Frontal cortex (tissue), 4 donors: ENCODE measurements around the gene EPS15. TPM values are rescaled to one million over a fixed set of nuclear protein-coding genes. Genes with fewer than 3 reads are reported as not detected.
A peak's percentile ranks its signal among the peaks of the same experiment; 100 is the strongest.

Experiments
- DNase-seq, 2 donors: peaks; one replicate each; pipeline ENCODE4 v3.0.0; 2012; ENCODE audit warnings: low spot score in 2 of 2
- FAIRE-seq: peaks from 2 replicates; lab custom pipeline; 2012; peaks lifted over from hg19 to GRCh38; lab: Jason Lieb, UNC
- total RNA-seq: library from RNA; depleted of rRNA; stranded (reverse); fragments of >200 nt; gene quantifications from one replicate; pipeline ENCODE4 v1.2.3, GENCODE V29; 2014
- donor health status: control.
- donor health status: control.
- donor health status: control.

The EPS15 gene
- total RNA-seq, 1 donor from 2014 or later, result 224 TPM

DNA sequence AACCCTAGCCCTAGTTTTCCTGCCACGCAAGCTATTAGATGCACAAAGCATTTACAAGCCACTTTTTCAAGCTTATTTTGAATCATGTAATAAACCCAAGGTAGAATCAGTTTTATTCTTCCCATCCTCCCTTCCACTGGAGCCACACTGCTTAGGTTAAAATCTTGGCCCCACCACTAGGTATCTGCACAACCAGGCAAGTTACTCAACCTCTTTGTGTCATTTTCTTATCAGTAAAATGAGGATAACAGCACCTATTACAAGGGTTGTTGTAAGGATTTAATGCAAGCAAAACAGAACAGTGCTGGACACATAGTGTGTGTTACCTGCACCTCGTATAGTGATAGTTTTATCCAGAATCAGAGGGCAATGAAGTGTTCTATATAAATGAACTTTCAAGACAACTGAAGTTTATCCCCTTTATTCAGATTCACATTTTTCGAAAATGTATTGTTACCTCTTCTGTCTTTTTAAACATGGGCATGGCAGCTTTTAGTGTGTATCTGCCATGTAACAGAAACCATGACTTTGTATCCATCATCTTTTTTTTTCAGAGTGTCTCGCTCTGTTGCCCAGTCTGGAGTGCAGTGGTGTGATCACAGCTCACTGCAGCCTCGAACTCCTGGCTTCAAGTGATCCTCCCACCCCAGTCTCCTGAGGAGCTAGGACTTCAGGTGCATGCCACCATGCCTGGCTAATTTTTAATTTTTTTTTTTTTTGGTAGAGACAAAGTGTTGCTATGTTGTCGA, 171.5 kb downstream of the EPS15 start:
- DNase-seq, result no peak
- FAIRE-seq, result no peak

DNA sequence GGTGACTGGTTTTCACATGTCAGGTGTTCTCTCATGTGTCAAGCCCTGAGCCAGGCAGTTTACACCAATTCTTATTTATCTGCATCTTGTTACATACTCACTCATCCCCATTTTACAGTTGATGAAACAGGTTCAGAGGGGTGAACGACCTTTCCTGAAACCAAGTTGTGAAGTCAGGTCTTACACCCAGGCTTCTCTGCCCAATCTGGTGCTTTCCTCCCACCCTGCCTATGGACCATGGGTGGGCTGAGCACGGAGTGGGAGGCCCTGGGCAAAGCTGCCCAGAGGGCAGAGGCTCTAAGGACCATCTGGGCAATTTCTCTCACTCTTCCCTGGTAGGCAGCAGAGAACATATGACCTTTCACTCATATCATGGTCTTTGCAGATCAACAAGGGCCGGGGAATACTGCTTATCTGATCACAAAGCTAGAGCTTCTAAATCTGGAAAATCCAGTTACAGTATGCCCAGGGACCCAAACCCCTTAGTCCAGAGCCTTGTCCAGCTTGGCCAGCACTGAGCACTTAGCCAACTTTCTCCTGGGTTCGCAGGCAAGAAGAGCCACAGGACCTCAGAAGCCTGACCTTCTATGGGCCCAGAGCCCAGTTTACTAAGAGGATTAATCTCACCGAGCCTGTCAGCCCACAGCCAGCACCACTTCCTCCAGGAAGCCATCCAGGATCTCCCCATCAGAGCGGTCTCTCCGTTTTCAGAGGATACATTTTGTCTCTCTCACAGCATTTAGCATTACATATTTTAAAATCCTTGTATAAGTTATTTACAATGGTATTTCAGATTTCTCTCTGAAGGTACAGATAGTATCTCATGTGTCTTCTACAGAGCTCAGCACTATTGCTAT, 172.8 kb downstream of the EPS15 start:
- FAIRE-seq, result no peak

DNA sequence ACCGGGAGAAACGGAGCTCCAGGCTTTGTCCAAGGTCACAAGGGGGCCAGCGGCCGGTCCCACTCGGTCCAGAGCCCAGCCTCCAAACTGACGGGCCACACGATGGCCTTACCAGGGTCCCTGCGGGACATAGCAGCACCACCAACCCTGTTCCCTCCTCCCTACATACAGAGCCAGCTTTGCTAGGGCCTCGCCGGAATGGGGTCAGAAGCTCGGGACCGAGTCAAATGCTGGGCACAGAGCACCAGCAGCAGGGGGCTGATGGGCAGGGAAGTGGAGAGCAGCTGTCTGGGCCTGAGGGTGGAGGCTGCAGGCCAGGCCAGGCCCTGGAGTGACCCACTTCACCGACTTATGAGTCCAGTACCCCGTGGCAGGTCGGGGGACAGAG, 173.8 kb downstream of the EPS15 start:
- DNase-seq, result no peak
- FAIRE-seq, result no peak

More for the DNA sequence above, 172.8 kb downstream of the EPS15 start:
- DNase-seq, result no peak

DNA sequence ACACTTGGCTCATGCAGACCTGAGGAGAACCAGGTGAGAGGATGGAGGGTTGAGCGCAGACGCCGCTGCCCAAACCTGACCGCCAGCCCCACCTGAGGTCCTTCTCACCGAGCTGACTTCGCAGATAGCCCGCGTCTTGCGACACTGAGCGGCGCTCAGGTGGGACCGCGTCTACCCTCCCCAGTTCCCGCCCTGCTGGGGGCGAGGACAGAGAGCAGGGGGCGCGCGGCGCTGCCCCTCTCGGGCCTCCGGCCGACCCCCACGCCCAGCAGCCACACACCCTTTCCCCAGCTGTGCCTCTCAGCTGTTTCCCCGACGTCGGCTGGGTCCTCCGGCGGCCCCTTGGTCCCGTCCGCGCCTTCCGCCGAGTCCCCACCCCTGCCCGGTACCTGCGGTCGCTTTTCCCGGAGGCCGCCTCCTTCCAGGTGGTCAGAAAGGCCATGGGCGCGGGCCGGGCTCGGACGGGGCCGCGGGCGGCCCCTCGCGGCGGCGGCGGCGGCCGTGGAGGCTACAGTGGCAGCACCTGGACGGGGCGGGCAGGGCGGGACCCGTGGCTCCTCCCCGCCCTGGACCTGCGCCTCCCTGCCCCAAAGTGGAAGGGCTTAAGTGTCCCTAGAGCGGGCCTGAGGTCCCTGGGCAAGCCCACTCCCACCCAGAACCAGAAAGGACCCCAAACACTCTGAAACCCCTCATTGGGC, 174.3 kb downstream of the EPS15 start:
- FAIRE-seq, result no peak
- no peak for DNase-seq

DNA sequence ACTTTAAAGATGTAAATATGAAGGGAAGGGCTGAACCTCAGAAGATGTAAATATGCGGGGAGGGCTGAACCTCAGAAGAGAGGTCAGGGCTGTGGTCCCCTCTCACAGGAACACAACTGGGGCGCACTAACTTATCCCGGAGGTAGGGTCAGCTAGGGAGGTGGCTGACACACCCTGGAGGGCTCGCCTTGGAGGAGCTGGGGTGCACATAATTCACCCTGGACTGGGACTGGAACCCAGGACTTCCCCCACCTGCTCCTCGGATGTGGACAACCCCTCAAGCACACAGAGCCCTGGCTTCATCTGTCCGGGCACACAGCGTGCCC, 174.8 kb downstream of the EPS15 start:
- FAIRE-seq, result no peak

DNA sequence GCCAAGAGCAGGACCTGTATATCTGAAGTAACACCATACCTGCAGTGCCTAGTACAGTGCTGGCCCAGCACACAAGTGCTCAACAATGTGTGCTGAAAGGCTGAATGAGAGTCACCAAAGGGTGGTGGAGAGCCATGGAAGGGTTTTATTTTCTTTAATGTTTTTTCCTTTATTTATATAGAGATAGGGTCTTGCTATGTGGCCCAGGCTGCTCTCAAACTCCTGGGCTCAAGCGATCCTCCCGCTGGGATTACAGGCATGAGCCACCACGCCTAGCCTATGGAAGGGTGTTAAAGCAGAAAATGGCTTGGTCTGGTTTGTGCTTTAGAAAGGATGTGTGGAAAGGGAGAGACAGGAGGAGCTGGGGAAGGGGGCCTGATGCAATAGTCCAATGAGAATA, 175.4 kb downstream of the EPS15 start:
- DNase-seq (no peak), FAIRE-seq (no peak)

More for the DNA sequence above, 174.8 kb downstream of the EPS15 start:
- no peak for DNase-seq

DNA sequence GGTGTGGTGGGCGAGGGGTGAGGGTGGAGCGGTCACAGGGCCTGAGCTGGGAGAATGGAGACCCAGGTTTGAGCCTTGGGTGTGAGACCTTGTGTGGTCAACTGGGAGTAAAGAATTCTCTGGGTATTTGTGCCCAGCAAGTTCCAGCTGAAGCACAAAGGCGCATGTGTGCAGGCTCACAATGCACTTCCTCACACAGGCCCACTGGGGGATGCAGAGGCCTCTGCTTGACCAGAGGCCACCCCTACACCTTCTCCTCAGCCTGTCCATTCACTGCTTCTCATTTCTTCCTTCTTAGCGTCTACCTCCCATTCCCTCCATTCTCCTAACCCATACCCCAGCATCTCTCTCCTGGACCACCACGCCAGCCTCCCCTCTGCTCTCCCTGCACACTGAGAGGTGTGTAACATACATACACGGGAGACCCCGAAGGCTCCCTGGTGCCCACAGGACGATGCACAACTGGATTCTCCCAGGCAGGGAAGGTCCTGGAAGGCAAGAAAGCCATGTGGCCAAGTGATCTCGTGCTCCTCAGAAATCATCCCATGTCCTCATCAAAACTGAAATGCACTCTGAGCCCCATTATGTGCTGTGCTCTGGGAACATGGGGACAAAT, 176.4 kb downstream of the EPS15 start:
- FAIRE-seq (no peak), DNase-seq (no peak)

DNA sequence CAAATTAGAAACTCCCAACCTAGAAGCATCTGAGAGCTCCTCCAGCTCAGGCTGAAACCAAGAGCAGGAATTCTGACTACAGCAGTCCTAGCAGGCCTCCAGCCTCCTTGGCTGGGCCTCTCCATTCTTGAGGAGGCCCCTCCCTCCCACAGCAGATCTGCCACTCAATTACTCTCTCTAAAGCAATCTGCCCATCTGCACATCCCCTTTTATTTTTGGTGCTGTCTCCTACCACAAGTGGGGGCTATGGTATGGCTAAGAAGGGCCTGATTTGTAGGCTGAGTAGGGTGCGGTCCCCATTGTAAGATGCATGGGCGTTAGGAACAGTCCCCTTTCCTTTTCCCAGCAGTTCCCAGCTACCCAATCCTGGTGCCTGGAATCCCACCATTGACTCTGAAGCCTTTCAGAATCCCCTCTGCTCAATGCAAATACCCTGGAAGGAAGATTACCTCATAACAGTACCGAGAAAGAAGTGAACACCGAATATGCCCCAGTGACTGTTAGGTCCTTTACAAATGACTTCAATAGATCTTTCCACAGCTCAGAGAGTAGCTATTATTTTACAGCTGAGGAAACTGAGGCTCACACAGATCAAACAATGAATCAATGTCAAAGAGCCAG, 177.1 kb downstream of the EPS15 start:
- FAIRE-seq, result no peak
- DNase-seq, result no peak

GRCh38 chr1:51340380-51340779, 178.7 kb downstream of the EPS15 start:
- FAIRE-seq, result no peak
- no peak for DNase-seq

- FAIRE-seq, result no peak
These were observed 182.4 kb downstream of the EPS15 start for GRCh38 chr1:51336711-51337110.

GRCh38 chr1:51336004-51336403, 183.1 kb downstream of the EPS15 start:
- FAIRE-seq (no peak), DNase-seq (no peak)

More at GRCh38 chr1:51336711-51337110, 182.4 kb downstream of the EPS15 start:
- DNase-seq, result no peak

DNA sequence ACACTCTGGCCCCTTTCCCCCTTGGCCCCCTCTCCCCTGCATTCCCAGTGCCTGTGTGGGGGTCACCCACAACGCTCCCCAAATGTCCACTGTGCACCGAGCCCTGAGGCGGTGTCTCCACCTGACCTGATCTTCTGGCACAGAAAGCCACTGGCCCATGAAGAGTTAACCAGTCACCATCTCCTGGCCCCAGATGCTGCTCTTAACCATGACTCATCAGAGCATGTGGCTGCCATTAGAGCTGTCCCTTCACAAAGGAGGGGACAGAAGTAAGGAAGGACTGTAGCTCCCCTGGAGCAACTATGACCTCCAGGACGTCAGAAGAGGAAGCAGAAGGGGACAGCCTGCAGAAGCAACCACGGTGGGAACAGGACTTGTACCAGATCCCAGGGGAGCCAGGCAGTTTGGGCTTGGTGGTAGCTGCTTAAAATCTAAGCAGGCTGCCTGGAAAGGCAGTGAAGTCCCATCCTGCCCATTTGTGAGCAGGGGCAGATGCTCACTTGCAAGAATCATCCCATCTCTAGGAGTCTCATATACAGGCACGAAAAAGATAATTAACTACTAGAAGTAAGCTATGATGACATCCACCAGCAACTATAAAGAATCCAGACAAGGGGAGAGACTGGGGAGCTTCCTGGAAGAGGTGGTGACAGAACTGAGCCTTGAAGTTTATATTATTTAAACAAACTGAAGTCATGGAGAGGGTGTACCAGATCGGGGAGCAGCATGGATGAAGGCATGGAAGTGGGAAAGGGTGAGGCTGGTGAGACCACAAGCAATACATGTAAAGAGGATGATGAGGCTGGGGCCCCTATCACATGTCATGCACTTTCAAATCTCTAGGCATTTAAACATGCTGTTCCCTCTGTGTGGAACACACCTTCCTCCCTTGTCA, 187.6 kb downstream of the EPS15 start:
- DNase-seq, result peak in 1 of 2 donors; percentile 67
- no peak for FAIRE-seq

- peak in 1 of 2 donors; percentile 61 for DNase-seq
- no peak for FAIRE-seq
These were observed 188.5 kb downstream of the EPS15 start, which contains the start of gene TTC39A for GRCh38 chr1:51330331-51331201. TSS of gene TTC39A (minus strand) at chr1:51330562. CDS start at chr1:51330477, 85 bp downstream.

GRCh38 chr1:51329443-51330325, 189.4 kb downstream of the EPS15 start:
- no peak for DNase-seq
- no peak for FAIRE-seq

DNA sequence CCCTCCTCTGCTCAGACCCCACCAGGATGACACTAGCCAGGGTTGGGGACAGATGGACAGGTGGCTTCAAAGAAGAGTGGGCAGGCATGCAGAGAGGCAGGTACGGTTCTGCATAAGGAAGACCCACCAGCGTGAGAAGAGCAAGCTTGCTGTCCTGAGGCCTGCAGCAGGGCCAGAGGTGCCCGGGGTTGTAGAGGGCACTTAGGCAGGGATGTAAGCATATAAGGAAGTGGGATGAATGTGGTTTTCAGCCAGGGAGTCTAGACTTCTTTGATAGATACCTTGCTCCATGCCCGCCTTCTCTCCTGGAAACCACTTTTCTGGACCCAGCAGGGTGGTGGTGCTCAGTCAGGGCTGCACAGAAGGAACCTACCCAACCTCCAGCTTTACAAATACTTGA, 190.1 kb downstream of the EPS15 start:
- no peak for DNase-seq
- FAIRE-seq, result no peak

DNA sequence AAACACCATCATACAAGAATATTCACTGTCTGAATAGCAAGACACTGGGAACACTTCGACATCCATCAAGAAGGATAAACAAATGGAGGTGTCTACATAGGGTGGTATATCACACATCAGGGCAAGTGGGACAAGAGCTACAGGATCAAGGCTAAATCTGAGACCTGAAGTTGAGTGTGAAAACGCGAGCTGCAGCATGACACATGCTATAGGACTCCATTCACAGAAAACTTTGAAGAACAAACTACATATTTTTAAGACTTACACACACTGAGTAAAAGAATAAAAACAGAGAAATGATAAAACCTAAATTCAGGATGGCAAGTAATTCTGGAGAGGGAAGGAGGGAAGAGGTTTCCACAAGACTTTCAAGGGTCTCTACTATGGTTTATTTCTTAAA, 190.8 kb downstream of the EPS15 start:
- no peak for FAIRE-seq
- no peak for DNase-seq

- FAIRE-seq (no peak), DNase-seq (no peak)
These were observed 191.7 kb downstream of the EPS15 start for GRCh38 chr1:51327386-51327785.
